NB4 (cell line): ENCODE data around the gene PPP1R9B.
A peak's percentile ranks its signal among the peaks of the same experiment; 100 is the strongest.

Experiments
- DNase-seq: peaks from one replicate; pipeline ENCODE4 v3.0.0; 2010; ENCODE audit warnings: low read depth
- H3K4me3 ChIP-seq: one replicate; pipeline ENCODE4 v1.5.1; 2011; ENCODE audit warnings: mild to moderate bottlenecking, low read depth, low read length, moderate library complexity
- MYC ChIP-seq: IDR thresholded peaks from 2 replicates; pipeline ENCODE4 v1.6.1; 2011; ENCODE audit warnings: low read depth, low read length
- POLR2A ChIP-seq: IDR thresholded peaks from 2 replicates; pipeline ENCODE4 v1.6.1; 2011; ENCODE audit warnings: mild to moderate bottlenecking; ENCODE audit not compliant: insufficient read length; ENCODE audit errors: extremely low read depth
- TF ChIP-seq, protein P1 (sequence below): IDR thresholded peaks from 2 replicates; pipeline ENCODE4 v1.6.1; 2011; ENCODE audit warnings: low read depth, low read length
- TF ChIP-seq, protein P2 (sequence below): IDR thresholded peaks from one replicate; pipeline ENCODE4 v1.5.1; 2012; ENCODE audit warnings: low read depth, low read length

PPP1R9B gene

GRCh38 chr17:50150354-50151040 lies at the start of gene PPP1R9B:
PPP1R9B (minus strand) TSS chr17:50150677; CDS start chr17:50150513, 164 bp downstream.
- DNase-seq: no peak
- TF ChIP-seq, protein P1, sequence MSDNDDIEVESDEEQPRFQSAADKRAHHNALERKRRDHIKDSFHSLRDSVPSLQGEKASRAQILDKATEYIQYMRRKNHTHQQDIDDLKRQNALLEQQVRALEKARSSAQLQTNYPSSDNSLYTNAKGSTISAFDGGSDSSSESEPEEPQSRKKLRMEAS: no peak
- TF ChIP-seq, protein P2, sequence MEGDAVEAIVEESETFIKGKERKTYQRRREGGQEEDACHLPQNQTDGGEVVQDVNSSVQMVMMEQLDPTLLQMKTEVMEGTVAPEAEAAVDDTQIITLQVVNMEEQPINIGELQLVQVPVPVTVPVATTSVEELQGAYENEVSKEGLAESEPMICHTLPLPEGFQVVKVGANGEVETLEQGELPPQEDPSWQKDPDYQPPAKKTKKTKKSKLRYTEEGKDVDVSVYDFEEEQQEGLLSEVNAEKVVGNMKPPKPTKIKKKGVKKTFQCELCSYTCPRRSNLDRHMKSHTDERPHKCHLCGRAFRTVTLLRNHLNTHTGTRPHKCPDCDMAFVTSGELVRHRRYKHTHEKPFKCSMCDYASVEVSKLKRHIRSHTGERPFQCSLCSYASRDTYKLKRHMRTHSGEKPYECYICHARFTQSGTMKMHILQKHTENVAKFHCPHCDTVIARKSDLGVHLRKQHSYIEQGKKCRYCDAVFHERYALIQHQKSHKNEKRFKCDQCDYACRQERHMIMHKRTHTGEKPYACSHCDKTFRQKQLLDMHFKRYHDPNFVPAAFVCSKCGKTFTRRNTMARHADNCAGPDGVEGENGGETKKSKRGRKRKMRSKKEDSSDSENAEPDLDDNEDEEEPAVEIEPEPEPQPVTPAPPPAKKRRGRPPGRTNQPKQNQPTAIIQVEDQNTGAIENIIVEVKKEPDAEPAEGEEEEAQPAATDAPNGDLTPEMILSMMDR: no peak
- no peak for TF ChIP-seq MYC
- TF ChIP-seq POLR2A: no peak
- H3K4me3 ChIP-seq: peak within 1 kb of the TSS; percentile 73

- TF ChIP-seq POLR2A (no peak), MYC (no peak)
- TF ChIP-seq, protein P1: no peak
- TF ChIP-seq, protein P2: no peak
- DNase-seq: peak; percentile 66
- H3K4me3 ChIP-seq: no peak overlapping the region
Measured at GRCh38 chr17:50199803-50200456, 49.5 kb upstream of the PPP1R9B start.

DNA sequence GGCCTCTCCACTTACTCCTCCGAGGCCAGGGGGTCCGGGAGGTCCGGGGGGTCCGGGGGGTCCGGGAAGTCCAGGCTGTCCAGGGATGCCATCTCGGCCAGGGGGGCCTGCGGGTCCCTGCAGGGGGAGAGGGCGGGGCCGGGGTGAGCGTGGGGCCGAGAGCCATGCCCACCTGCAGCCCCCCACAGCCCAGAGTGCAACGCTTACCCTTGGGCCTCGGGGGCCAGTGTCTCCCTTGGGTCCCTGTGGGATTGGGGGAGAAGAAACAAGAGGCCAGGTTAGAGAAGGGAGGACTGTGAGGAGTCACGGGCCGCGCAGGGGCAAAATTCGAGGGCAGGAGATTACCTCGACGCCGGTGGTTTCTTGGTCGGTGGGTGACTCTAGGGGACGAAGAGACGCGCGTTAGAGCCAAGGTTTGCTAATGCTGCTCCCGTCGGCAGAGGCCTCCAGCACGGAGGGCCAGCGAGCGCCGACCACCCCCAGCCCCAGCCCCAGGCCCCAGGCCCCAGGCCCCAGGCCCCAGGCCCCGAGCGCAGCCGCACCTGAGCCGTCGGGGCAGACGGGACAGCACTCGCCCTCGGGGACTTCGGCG lies 48.8 kb upstream of the PPP1R9B start:
- TF ChIP-seq POLR2A (no peak), MYC (no peak)
- TF ChIP-seq, protein P1: no peak
- TF ChIP-seq, protein P2: no peak
- no peak overlapping the region for H3K4me3 ChIP-seq
- no peak for DNase-seq

- TF ChIP-seq, protein P2: peak; percentile 86
- TF ChIP-seq POLR2A (no peak), MYC (no peak)
- TF ChIP-seq, protein P1: 0 out of 2 replicates have a peak, but pooled peaks have one; percentile 23
- DNase-seq: peak; percentile 69
- H3K4me3 ChIP-seq: no peak overlapping the region
Measured at GRCh38 chr17:50198026-50198669, 47.7 kb upstream of the PPP1R9B start.

DNA sequence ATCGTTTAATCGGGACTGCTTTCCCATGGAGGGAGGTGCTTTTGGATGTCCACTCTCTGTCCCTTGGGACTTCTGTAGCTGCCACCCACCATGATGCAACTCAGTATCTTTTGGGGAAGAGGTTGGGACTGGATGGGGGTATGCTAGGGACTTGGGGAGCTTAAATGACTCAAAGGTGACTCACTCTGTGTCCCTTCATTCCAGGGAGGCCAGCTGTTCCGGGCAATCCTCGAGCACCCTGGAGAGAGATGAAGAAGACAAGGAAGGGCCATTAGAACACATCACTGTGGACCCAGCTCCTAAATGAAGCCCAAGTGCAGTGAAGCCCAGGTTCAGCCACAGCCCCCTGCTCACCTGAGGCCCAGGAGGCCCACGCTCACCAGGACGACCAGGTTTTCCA lies 46.3 kb upstream of the PPP1R9B start:
- no peak overlapping the region for H3K4me3 ChIP-seq
- TF ChIP-seq, protein P2: no peak
- TF ChIP-seq, protein P1: no peak
- TF ChIP-seq MYC: no peak
- TF ChIP-seq POLR2A: no peak
- no peak for DNase-seq
